CD4-positive, alpha-beta T cell treated with Interleukin-1 beta for 1 hour (primary cell): ENCODE data around the gene SCNN1A.

ENCODE experiments used
- DNase-seq, 2 donors: peaks; one replicate each; pipeline ENCODE4 v3.0.0-alpha.2; 2020 to 2022

Gene SCNN1A

GRCh38 chr12:6367969-6368892 is 7.1 kb downstream of the SCNN1A start:
- DNase-seq = no peak

GRCh38 chr12:6367065-6367968 is 8.0 kb downstream of the SCNN1A start:
- peak; percentile 51 to 60 for DNase-seq

GRCh38 chr12:6364044-6364374 is 11.4 kb downstream of the SCNN1A start:
- DNase-seq = peak in 1 of 2 donors; percentile 12

- peak; percentile 69 to 70 for DNase-seq
These were observed 11.9 kb downstream of the SCNN1A start for GRCh38 chr12:6363330-6364043.

GRCh38 chr12:6363010-6363329 is 12.4 kb downstream of the SCNN1A start:
- DNase-seq = no peak

- DNase-seq = no peak
These were observed 13.0 kb downstream of the SCNN1A start for GRCh38 chr12:6362403-6362802.

GRCh38 chr12:6361834-6362233 is 13.5 kb downstream of the SCNN1A start:
- peak in 1 of 2 donors; percentile 63 for DNase-seq

- DNase-seq = no peak
These were observed 14.5 kb downstream of the SCNN1A start for GRCh38 chr12:6360578-6361490.

- no peak for DNase-seq
These were observed 15.2 kb downstream of the SCNN1A start for GRCh38 chr12:6360080-6360571.

GRCh38 chr12:6358881-6359280 is 16.5 kb downstream of the SCNN1A start:
- DNase-seq = no peak

GRCh38 chr12:6356374-6356820 is 19.0 kb downstream of the SCNN1A start:
- no peak for DNase-seq

- peak in 1 of 2 donors; percentile 50 for DNase-seq
These were observed 19.6 kb downstream of the SCNN1A start for GRCh38 chr12:6355491-6356373.

- DNase-seq = no peak
These were observed 20.6 kb downstream of the SCNN1A start for GRCh38 chr12:6354495-6355393.

GRCh38 chr12:6352193-6353173 is 22.9 kb downstream of the SCNN1A start:
- DNase-seq = no peak

- no peak for DNase-seq
These were observed 23.7 kb downstream of the SCNN1A start for GRCh38 chr12:6351622-6352021.

GRCh38 chr12:6347367-6348338 is 27.7 kb downstream of the SCNN1A start:
- DNase-seq = no peak

GRCh38 chr12:6346942-6347341 is 28.4 kb downstream of the SCNN1A start:
- no peak for DNase-seq
